Activated naive CD4-positive, alpha-beta T cell treated with anti-CD3 and anti-CD28 coated beads, Interleukin-2, amount 10 ng/mL, durations not matched to agents 7 days and 5 days (primary cell): ENCODE results near the gene ZNF766.
A peak's percentile ranks its signal among the peaks of the same experiment; 100 is the strongest.
"Not testable (repeated sequence)": the region's sequence is repeated elsewhere in the genome, so short reads cannot be mapped to it uniquely, and the experiment has no call there.

ENCODE experiments used
- CTCF ChIA-PET: fragments of 350-600 bp; sonication (Branson Sonifier 250); formaldehyde crosslinking; loops from one replicate; lab custom pipeline; 2021; ENCODE audit warnings: antibody characterized with exemption; lab: Charles Lee
- DNase-seq: peaks from one replicate; pipeline ENCODE4 v3.0.0-alpha.2; 2020
- H3K27ac Mint-ChIP-seq: one replicate; pipeline ENCODE4 v1.8.0; 2021; ENCODE audit warnings: mild to moderate bottlenecking, moderate library complexity, mixed read lengths
- H3K27me3 Mint-ChIP-seq: one replicate; pipeline ENCODE4 v1.8.0; 2021; ENCODE audit warnings: mild to moderate bottlenecking, mixed read lengths
- H3K36me3 Mint-ChIP-seq: one replicate; pipeline ENCODE4 v1.8.0; 2021; ENCODE audit warnings: mixed read lengths
- H3K4me1 Mint-ChIP-seq: one replicate; pipeline ENCODE4 v1.8.0; 2021; ENCODE audit warnings: mixed read lengths
- H3K4me3 Mint-ChIP-seq: one replicate; pipeline ENCODE4 v1.8.0; 2021; ENCODE audit warnings: mild to moderate bottlenecking, moderate library complexity, mixed read lengths
- H3K9me3 Mint-ChIP-seq: one replicate; pipeline ENCODE4 v1.8.0; 2021; ENCODE audit warnings: mixed read lengths

ZNF766 gene

DNA sequence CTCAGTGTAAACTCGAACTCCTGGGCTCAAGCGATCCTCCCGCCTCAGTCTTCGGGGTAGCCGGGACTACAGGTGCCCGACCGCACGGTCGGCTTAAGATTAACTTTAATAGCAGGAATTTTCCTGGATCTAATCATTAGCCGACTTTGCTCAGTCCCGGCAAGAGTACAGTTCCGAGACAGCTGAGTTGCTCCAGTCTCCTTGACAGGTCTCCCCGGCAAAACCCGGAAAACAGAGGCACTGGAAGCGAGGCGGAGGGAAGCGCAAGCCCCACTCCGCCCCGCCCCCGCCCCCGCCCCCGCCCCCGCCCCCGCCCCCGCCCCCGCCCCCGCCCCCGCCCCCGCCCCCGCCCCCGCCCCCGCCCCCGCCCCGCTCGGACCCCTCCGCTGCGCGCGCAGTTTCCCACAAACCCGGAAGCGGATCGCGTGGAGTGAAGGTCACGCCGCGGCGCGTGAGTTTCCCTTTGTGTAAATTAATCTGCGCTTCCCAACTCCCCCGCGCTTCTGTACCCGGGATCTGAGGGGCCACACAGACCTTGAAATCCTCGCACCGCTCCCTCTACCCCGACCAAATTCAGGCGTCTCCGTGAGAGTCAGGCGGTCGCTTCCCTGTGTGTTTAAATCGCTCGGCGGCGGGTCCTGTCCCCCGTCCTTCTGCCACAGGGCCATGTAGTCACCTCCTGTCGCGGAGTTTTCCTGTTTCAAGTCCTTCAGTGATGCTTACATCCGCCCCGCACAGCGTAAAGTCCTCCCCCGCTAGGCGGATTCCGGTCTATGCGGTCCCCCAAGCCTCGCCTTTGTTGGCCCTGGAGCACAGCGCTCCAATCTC is 27.6 kb downstream of the ZNF766 start, which contains the start of gene ZNF480:
Gene ZNF480, plus strand, starts transcription at position 397 of the 828 bp plus-strand sequence. CDS start 3,244 bp downstream, outside the sequence.
- CTCF ChIA-PET, result no interaction called here
- Mint-ChIP-seq H3K4me1 (peaks cover 22% of the 10 kb centered on the region), H3K36me3 (peaks cover 69% of the 10 kb centered on the region), H3K27ac (peak within 1 kb of the TSS; percentile 97), H3K9me3 (peaks cover 59% of the 10 kb centered on the region), H3K27me3 (peaks cover 4% of the 10 kb centered on the region), H3K4me3 (peak within 1 kb of the TSS; percentile 92)
- peak; percentile 89 for DNase-seq

DNA sequence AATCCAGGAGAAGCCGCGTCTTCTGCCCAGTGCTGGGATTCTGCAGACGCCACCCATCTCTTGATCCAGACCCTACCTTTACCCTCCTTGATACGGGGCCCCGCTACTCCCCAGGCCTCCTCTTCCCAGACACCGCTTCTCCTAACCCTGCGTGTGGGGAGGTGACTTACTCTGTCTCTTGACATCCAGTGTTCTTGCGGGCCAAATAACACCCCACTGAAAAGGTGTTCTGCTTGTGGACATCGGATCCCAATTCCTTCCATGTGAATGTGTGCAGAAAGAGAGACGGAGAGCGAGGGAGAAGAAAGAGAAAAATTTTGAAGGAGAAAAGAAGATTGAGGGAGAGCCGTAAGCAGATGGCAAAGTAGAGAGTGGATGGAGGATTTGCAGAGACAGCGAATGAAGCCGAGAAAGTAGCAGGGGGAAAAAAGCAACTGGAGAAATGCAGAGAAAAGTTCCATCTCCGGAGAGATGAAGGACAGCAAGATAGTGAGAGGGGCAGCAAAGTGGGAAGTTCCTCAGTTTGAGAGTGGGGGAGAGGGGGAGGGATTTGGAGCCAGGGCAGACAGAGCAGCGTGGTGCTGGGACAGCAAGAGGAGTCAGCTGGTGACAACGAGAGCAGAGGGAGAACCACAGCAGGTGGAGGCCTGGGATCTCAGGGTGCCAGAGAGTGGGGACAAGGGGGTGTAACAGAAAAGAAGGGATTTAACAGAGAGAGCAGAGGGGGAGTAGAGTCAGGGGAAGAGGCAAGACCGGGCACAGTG is 28.4 kb downstream of the ZNF766 start:
- H3K36me3 Mint-ChIP-seq, result peaks cover 70% of the 10 kb centered on the region
- peak overlapping the region; percentile 97 for H3K27ac Mint-ChIP-seq
- peaks cover 4% of the 10 kb centered on the region for H3K27me3 Mint-ChIP-seq
- peaks cover 22% of the 10 kb centered on the region for H3K4me1 Mint-ChIP-seq
- peak overlapping the region; percentile 92 for H3K4me3 Mint-ChIP-seq
- H3K9me3 Mint-ChIP-seq, result peaks cover 59% of the 10 kb centered on the region
- DNase-seq, result no peak
- CTCF ChIA-PET, result no interaction called here

DNA sequence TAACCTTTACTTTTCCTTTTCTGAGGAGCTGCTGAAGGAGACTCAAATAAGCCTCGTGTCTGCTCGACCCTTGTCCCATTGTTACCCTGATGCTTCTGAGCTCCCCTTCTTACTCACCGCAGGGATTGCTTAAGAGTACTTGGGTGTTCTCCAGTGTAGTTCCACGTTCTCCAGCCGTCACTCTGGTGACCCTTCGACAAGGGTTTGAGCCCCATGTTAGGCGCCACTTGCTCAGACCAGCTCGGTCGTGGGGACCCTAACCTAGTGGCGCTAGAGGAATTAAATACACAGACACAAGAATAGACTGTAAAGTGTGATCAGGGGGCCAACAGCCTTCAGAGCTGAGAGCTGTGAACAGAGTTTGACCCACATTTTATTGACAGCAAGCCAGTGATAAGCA is 37.9 kb downstream of the ZNF766 start:
- CTCF ChIA-PET, result interaction anchor here (0.6 kb wide), 1 partner anchor 294 kb away, joined by 3 read pairs; no protein-coding TSS in a partner anchor
- Mint-ChIP-seq H3K27me3 (no peaks in the 10 kb centered on the region), H3K27ac (no peak overlapping the region), H3K36me3 (peaks cover 85% of the 10 kb centered on the region), H3K4me3 (no peak overlapping the region), H3K4me1 (no peaks in the 10 kb centered on the region), H3K9me3 (peaks cover 65% of the 10 kb centered on the region)
- DNase-seq, result no peak

DNA sequence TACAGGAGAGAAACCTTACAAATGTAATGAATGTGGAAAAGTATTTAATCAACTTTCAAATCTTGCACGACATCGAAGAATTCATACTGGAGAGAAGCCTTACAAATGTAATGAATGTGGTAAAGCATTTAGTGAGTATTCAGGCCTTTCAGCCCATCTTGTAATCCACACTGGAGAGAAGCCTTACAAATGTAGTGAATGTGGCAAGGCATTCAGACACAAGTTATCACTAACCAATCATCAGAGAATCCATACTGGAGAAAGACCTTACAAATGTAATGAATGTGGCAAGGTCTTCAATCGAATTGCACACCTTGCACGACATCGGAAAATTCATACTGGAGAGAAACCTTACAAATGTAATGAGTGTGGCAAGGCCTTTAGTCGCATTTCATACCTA is 53.0 kb downstream of the ZNF766 start:
- DNase-seq, result no peak
- H3K4me1 Mint-ChIP-seq, result no peaks in the 10 kb centered on the region
- peaks cover 82% of the 10 kb centered on the region for H3K9me3 Mint-ChIP-seq
- no peaks in the 10 kb centered on the region for H3K27me3 Mint-ChIP-seq
- no peak overlapping the region for H3K27ac Mint-ChIP-seq
- H3K4me3 Mint-ChIP-seq, result no peak overlapping the region
- peaks cover 63% of the 10 kb centered on the region for H3K36me3 Mint-ChIP-seq
- CTCF ChIA-PET, result no interaction called here

DNA sequence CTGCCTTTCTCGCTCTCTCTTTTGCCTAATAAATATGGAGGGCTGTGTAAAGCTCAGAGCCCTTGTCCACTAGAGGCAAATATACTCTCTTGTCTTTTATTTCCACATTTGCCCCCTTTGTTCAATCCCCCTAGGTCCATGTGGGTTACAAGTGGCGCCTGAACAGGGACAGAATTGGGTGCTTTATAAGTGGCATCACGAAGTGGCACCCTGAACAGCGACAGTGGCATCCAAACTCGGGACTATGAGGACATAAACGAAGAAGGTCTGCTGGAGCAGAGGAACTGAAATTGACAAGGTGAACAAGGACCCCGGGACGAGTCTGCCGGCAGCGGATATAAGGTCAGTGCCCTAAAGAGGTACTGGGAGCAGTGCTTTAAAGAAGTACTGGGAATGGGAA is 62.4 kb downstream of the ZNF766 start:
- CTCF ChIA-PET, result no interaction called here
- peaks cover 3% of the 10 kb centered on the region for H3K27me3 Mint-ChIP-seq
- H3K27ac Mint-ChIP-seq, result no peak overlapping the region
- H3K9me3 Mint-ChIP-seq, result peaks cover 58% of the 10 kb centered on the region
- peaks cover 15% of the 10 kb centered on the region for H3K36me3 Mint-ChIP-seq
- peaks cover 8% of the 10 kb centered on the region for H3K4me1 Mint-ChIP-seq
- H3K4me3 Mint-ChIP-seq, result no peak overlapping the region
- DNase-seq, result peak; percentile 23

DNA sequence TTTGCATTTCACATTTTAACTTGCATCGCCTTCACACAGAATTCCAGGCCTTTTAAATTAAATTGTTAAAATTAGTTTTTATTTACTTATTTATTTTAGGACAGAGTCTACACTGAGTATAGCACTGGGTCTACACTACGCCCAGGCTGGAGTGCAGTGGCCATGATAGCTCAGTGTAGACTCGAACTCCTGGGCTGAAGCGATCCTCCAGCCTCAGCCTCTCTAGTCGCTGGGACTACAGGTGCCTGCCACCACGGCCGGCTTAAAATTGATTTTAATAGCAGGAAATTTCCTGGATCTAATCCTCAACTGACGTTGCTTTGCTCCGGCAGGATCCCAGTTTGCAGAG is 66.4 kb downstream of the ZNF766 start:
- H3K4me3 Mint-ChIP-seq, result peak overlapping the region; percentile 95
- CTCF ChIA-PET, result no interaction called here

DNA sequence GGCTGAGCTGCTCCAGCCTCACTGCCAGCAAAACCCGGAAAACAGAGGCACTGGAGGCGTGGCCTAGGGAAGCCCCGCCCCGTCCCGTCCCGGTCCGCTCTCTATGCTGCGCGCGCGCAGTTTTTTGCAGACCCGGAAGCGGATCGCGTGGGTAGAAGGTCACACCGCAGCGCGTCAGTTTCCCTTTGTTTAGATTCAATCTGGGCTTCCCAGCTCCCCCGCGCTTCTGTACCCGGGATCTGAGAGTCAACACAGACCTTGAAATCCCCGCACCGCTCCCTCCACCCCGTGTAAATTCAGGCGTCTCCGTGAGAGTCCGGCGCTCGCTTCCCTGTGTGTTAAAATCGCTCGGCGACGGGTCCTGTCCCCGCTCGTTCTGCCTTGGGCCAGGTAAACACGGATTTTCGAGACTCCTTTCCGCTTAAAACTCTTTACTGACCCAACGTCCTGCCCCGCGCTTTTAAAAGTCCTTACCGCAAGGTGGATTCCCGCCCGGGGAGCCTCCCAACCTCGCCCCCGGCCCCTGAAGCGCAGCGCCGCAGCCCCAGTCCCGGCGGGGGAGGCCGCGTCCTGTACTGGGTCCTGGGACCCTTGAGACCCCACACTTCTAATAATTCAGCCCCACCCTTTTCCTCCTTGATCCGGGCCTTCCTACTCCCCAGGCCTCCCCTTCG is 66.9 kb downstream of the ZNF766 start, which contains the start of gene ZNF610:
Gene ZNF610, plus strand, starts transcription at position 127 of the 674 bp plus-strand sequence. CDS start 12,930 bp downstream, outside the sequence.
- peaks cover 62% of the 10 kb centered on the region for H3K9me3 Mint-ChIP-seq
- DNase-seq, result peak; percentile 93
- CTCF ChIA-PET, result no interaction called here
- H3K4me3 Mint-ChIP-seq, result peak within 1 kb of the TSS; percentile 95
- H3K27me3 Mint-ChIP-seq, result peaks cover 3% of the 10 kb centered on the region
- peaks cover 26% of the 10 kb centered on the region for H3K36me3 Mint-ChIP-seq
- H3K4me1 Mint-ChIP-seq, result peaks cover 16% of the 10 kb centered on the region
- peak within 1 kb of the TSS; percentile 96 for H3K27ac Mint-ChIP-seq

More for the DNA sequence above, 66.4 kb downstream of the ZNF766 start:
- Mint-ChIP-seq H3K27me3 (peaks cover 3% of the 10 kb centered on the region), H3K4me1 (peaks cover 16% of the 10 kb centered on the region), H3K27ac (peak overlapping the region; percentile 96), H3K9me3 (peaks cover 64% of the 10 kb centered on the region), H3K36me3 (peaks cover 26% of the 10 kb centered on the region)
- no peak for DNase-seq

DNA sequence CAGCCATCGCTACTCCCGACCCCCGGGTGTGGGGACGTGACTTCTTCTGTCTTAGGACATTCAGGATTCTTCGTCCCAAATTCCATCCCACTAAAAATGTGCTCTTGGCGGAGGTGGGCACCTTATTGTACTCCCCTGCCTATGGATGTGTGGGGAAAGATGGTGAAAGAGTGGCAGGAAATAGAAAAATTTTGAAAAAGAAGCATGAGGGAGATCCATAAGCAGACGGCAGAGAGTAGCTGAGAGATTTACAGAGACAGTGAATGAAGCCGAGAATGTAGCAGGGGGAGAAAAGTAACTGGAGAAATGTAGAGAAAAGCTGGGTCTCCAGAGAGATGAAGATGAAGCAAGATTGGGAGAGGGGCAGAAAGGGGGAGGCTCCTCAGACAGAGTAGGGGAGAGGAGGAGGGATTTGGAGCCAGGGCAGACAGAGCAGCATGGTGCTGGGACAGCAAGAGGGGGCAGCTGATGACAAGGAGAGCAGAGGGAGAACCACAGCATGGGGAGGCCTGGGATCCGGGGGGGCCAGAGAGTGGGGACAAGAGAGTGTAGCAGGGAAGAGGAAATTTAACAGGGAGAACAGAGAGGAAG is 67.5 kb downstream of the ZNF766 start:
- H3K27ac Mint-ChIP-seq, result peak overlapping the region; percentile 96
- H3K36me3 Mint-ChIP-seq, result peaks cover 25% of the 10 kb centered on the region
- peaks cover 3% of the 10 kb centered on the region for H3K27me3 Mint-ChIP-seq
- H3K4me3 Mint-ChIP-seq, result peak overlapping the region; percentile 95
- peaks cover 56% of the 10 kb centered on the region for H3K9me3 Mint-ChIP-seq
- DNase-seq, result no peak
- peaks cover 16% of the 10 kb centered on the region for H3K4me1 Mint-ChIP-seq
- CTCF ChIA-PET, result no interaction called here

DNA sequence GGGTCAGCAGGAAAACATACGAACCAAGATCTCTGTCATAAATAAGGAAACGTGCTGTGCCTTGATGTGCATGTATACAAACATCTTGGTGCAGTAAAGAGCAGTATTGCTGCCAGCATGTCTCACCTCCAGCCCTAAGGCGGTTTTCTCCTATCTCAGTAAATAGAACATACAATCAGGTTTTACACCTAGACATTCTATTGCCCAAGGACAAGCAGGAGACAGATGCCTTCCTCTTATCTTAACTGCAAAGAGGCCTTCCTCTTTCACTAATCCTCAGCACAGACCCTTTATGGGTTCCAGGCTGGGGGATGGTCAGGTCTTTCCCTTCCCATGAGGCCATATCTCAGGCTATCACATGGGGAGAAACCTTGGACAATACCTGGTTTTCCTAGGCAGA is 69.6 kb downstream of the ZNF766 start:
- DNase-seq, H3K27me3 Mint-ChIP-seq, H3K27ac Mint-ChIP-seq, CTCF ChIA-PET, H3K4me3 Mint-ChIP-seq: not testable (repeated sequence)
- Mint-ChIP-seq H3K9me3 (peaks cover 56% of the 10 kb centered on the region), H3K36me3 (peaks cover 21% of the 10 kb centered on the region), H3K4me1 (peaks cover 16% of the 10 kb centered on the region)

DNA sequence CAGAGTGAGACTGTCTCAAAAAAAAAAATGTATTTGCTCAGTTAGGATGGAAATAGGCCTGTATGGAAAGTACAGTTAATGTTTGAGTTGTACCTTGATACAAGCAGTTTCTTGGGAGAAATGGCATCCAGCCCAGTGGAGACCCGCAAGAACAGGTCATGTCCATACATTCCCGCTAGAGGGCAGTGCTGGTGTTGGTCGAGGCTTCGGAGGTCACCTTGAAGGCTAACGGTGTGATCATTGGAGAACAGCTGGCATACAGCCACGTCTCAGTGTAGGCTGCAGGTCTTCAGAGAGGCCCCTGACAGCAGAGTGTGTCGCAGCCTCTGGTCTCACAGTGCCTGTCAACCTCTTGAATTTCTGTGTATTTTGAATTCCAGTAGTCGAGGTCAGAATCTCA is 74.2 kb downstream of the ZNF766 start:
- peaks cover 49% of the 10 kb centered on the region for H3K9me3 Mint-ChIP-seq
- no peaks in the 10 kb centered on the region for H3K4me1 Mint-ChIP-seq
- H3K36me3 Mint-ChIP-seq, result peaks cover 7% of the 10 kb centered on the region
- H3K27me3 Mint-ChIP-seq, result no peaks in the 10 kb centered on the region
- H3K4me3 Mint-ChIP-seq, result no peak overlapping the region
- CTCF ChIA-PET, result interaction anchor here (0.8 to 0.9 kb wide), 2 partner anchors 48 to 756 kb away, joined by 3 to 5 read pairs; no protein-coding TSS in a partner anchor
- H3K27ac Mint-ChIP-seq, result no peak overlapping the region
- peak; percentile 64 for DNase-seq

DNA sequence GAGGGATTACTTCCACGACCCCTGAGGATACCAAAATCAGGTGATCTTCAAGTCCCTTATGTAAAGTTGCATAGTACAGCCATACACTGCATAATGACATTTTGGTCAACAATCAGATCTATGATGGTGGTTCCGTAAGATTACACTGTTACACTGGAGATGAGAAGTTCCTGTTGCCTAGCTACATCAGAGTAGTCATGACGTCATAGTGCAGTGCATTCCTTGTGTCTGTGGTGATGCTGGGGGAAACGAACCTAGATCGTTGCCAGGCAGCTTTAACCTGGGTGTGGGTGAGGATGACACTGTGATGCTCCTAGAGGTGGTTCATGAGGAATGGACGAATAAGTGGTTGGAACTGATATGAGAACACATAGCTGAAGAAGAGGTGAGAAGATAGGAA is 75.8 kb downstream of the ZNF766 start:
- no peak for DNase-seq
- Mint-ChIP-seq H3K36me3 (peaks cover 12% of the 10 kb centered on the region), H3K4me1 (no peaks in the 10 kb centered on the region), H3K27ac (no peak overlapping the region), H3K27me3 (no peaks in the 10 kb centered on the region), H3K4me3 (no peak overlapping the region), H3K9me3 (peaks cover 46% of the 10 kb centered on the region)
- CTCF ChIA-PET, result no interaction called here
